Amygdala (tissue), 56 donors: ENCODE results near the gene FCRL4.

Source experiments
- DNase-seq, 56 donors: peaks; one replicate each; lab custom pipeline; 2025; lab: John Stamatoyannopoulos, UW

FCRL4 gene

DNA sequence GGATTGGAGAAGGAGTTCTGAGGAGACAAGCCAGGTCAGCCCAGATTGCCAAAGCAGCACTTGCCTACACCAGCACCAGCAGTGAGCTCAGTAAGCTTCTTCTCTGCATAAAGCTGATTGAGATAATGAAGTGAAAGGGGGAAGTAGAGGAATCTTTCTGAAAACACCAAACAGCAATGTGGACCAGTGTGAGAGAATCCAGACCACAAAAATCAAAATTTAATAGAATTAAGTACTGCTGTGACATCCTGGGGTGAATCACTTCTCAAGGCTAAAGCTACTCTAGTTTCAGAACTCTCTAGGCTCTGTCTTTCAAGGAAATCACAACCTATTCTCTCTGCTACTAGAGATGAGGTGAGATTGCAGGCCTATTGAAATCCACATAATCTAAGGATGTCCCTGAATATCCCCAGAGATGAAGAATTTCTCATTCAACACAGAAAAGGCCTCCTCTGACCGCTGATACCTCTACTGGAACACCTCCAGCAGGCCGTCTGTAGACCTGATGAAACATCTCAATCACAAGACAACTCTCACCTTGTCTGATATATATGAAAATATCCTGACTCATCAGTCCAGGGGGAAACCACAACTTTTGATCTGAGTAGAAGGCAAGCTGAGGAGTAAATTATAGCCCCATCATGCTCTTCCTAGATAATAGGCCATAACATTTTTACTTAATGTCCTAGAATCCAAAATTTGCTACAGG is at the start of gene FCRL4:
FCRL4 (minus strand) TSS at position 127 of the 709 bp plus-strand sequence. CDS start 141 bp downstream, outside the sequence.
- no peak for DNase-seq

DNA sequence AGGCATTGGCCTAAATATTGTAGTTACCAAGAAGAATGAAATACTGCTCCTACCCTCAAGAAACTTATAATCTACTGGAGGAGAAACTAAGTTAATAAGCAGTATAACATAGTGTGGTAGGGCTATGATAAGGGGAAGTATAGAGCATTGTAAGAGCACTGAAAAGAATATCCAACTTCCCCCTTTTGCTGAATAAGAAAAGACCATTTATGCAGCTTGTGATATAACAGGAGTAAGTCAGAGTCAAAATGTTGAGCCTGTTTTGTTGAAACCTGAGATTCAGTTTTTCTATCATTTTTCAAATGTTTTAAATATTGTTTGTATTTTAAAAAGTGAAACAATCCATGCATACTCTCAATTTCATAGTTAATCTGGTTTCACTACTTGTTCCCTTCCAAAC is 48.3 kb upstream of the FCRL4 start:
- DNase-seq: no peak

DNA sequence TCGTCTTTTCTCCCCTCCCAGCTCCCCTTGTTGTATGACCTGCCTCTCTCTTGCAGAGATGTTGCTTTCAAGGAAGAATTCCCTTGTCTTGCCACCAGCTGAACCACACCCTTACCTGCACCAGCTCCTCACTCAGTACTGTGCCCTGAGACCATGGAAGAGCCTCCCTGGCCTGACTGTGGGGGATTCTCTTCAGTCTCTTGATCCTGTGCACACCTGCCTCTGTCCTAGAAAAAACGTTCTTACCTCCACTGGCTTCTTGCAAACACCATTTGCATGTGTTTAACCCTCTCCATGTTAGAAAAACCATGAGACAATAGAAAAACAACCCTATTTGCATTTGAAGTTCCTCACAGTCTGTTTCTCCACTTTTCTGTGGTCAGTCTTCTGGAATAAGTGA is 43.3 kb upstream of the FCRL4 start:
- DNase-seq: no peak

DNA sequence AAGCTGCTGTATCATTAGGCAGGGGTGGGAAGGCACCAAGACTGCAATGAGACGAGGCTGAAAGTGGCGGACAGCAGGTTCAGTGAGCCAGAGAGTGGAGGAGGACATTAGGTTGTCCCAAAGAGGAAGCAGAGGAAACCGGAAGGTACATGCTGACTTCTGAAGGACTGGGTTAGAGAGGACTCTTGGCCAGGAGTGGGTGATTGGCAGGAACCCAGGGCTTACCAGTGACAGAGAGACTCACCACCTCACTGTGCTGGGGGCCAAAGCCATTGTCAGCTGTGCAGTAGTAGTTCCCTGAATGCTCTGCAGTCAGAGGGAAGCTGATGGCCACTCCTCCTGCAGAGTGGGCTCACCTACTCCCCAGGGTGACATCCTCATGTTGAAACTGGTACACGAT is 41.9 kb upstream of the FCRL4 start:
- no peak for DNase-seq

DNA sequence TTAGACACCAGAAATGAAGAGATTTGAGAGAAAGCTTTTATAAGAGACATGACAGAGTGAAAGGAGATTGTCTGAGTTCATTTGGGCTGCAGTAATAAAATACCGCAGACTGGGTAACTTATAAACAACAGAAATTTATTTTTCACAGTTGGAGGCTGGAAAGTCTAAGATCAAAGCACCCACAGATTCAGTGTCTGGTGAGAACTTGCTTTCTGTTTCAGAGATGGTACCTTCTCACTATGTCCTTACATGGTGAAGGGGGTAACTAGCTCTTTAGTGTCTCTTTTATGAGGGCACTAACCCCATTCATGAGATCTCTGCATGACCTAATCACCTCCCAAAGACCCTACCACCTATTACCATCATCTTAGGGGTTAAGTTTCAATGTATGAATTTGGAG is 30.9 kb upstream of the FCRL4 start:
- DNase-seq: no peak

DNA sequence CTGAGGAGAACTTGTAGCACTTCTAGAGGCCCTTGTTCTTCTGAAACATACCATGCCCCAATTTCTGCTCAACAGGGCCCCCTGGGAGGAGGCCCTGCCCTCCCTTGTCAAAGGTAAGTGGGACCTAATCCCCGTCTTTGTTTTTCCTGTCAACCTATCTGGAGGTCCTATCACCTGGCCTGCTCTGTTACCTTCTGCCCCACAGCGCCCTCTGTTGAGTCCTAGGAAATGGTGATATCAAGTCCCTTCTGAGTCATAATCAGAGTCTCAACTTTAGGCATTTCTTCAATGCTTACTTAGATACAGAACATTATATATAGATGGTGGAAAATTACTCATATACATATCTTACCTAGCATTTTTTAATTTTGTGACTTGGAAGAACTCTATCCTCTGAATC is 28.2 kb upstream of the FCRL4 start:
- no peak for DNase-seq

DNA sequence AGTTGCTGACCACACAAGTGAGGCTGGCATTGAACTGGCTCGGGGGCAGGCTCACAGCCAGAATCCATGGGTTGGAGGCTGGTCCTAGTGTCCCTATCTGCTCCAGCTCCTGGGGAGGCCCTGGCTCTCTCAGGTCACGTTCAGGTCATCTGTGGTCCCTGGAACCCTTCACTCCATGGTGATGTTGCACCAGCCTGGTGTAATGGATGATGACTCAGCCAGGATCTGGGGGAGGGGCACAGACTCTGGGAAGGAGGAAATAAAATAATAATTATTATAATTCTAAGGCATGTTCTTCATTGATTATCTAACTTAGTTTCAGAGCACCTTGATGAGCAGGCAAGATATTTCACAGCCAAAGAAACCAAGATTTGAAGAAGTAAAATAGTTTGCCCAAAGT is 26.6 kb upstream of the FCRL4 start:
- DNase-seq: no peak

DNA sequence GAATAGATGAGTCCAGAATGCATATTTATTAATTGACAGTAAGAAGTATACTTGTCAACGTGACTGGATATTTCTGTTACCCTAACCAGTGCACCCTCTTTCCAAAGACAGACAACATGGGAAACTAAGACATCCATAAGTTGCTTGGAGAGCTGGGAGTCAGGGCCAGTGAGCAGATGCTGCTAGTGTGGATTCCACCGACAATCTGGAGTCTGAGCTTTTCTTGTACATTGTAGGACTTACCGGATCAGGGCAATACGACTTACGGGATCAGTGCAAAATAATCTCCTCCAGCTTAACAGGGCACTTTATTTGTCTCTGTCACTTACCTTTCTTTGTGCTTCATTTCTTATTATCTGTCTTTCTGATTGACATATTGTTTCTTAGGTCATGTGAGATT is 24.6 kb upstream of the FCRL4 start:
- no peak for DNase-seq

DNA sequence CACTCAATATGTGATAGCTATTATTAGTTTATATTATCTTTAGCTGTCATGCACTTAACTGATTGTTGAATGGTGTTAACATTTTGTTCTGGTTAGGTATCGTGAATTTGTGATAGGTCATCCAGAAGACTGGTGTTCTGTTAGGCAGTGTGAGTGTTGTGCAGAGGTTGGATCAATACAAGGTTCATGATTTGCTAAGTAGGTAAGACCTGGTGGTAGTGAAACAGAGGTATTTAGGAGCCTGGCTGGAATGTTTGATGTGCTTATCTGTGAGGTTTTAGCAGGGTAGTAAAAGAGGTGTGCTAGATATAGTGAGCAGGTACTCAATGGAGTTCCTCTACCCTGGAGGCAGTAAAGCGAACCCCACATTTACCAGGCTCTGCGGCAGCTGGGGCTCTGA is 20.3 kb upstream of the FCRL4 start:
- DNase-seq: no peak

DNA sequence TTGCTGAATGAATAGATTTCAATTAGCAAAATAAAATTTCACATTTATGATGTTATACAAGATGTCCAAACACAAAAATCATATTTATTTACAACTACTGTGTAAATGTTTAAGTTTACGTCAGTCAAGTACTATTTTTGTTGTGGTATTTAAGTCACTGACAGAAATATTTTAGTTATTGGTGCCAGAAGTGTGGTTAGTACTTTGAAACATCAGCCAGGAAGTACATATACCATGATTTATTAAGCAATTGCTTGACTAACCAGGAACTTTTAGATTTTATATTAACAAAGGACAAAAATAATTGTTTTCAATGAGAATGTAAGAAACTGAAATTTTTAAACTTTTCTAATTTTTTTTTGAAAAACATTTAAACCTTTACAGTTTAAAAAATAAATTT is 2.4 kb upstream of the FCRL4 start:
- no peak for DNase-seq

DNA sequence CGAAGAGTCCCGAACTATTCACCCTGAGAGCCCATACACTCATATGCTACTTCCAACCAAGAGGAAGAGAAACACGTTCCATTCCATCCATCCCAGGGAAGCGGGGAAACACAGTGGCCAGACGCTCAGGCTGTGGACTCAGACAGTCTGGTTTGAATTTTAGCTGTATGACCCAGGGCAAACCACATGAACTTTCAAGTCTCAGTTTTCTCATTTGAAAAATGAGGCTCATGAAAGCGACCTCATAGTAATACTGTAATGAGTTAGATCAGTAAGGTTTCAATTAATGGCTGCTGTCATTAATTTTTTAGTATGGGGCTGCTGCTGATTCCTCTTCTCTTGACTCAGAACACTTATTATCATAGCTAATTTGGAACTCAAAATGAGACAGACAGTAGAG is 1.5 kb downstream of the FCRL4 start:
- DNase-seq: no peak

DNA sequence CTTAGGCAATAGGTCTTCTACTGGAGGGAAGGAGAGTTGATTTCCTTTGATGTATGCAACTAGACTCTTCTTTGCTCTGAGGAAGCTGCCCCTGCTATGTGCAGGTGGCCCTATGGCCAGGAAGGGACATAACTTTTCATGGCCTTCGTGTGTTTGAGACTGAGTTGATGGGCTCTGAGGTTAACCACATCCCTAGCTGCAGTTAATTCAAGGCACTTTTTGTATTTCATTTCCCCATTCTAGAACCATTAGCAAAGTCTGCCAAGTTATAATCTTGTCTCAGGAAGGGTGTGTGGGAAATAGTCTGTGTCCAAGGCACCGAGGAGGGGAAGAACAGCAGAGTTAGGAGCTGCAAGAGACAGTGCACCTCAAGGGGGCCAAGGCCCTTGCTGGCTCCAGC is 2.5 kb downstream of the FCRL4 start:
- no peak for DNase-seq

DNA sequence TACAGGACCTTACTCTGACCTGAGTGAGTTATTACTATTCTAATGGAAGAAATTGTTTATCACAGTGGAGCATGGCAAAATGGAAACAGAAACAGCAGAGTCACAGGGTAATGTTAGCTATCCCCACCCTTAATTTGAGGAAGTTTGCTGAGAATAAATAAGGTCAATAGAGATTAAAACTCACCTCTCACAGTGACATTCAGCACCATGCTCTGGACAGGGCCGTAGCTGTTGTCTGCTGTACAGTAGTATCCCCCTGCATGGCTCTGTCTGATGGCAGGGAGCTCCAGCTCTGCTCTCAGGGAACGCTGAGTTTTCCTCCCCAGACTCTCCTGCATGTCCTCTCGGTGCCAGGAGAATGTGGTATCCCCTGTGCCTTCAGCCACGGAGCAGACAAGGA is 11.9 kb downstream of the FCRL4 start:
- DNase-seq: no peak

DNA sequence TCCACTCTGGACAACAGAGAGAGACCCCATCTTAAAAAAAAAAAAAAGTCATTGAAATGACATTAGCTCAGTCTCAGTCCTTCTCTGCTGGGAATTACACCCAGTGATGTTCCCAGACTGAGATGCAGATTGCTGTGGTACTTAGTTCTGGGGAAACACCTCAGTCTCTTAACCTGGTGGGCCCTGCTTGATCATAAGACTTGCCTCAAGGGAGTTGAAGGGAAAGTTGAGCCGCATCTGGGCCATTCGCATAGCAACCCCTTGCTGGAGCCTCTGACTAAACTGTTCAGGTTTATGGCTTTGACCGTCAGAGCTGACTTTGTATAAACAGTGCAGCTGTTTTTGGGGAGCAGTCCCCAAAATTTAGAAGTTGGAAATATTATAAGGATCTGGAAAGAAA is 13.4 kb downstream of the FCRL4 start:
- no peak for DNase-seq

DNA sequence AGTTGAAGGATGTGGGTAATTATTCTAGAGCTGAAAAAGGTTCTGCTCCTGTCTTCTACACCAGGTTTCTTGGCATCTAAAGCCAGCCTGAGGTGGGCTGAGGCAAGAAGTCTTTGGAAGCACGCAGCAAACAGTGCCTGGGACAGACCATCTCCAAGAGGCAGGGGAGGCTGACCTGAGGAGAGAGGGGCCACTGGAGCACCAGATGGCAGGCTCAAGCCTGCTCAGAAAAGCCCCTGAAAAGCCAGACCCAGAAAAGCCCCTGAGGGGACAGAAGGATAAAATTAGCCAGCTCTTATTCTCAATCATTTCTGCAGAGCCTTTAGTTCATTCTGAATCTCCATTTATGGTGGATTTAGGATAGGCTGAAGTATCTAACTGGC is 17.1 kb downstream of the FCRL4 start:
- DNase-seq: no peak

DNA sequence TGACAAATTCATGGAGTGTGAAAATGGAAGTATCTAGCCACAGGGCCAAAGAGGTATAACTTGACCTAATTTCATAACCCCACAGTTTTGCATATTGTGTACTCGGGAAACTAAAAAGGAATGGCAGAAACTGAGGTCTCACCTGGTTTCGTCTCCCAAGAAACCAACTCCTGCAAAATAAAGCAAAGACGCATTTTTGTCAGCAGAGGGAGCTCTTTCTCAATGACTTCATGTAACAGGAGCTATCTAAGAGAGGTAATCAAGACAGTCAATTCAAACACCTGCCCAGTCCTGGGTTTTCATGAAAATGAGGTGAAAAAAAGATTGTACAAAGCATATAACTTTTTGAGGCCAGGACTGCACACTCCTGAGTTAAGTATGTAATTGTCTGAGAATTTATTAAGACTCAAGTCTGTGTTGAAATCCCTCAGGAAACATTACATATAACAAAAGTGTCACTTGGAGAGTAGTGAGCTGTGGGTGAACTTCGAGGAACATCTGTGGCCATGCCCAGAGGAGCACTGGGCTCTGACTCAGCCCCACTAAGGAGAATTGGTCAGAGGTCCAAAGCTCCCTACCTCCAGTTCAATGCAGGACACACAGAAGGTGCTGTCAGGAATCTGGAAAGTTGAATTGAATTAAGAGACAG is 17.6 kb downstream of the FCRL4 start:
- peak in 6 of 56 donors; percentile 1 to 50 (median 8) for DNase-seq

DNA sequence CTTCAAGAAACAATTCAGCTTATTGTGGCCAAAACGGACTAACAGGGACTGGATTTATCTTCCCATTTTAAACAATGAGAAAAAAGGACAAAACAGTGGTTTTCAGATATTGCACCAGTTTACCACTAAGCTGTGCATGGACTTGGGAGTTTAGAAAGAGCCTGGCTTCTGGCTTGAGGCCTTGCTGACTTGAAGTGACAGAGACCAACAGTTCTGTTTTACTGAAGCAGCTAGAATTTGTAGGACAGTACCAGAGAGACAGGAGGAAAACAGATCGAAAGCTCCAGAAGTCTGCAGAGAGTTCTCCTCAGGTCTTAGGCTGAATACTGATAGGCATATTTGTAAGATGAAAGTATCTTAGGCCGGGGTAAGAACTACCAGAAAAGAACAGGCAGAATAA is 20.5 kb downstream of the FCRL4 start:
- DNase-seq: no peak

DNA sequence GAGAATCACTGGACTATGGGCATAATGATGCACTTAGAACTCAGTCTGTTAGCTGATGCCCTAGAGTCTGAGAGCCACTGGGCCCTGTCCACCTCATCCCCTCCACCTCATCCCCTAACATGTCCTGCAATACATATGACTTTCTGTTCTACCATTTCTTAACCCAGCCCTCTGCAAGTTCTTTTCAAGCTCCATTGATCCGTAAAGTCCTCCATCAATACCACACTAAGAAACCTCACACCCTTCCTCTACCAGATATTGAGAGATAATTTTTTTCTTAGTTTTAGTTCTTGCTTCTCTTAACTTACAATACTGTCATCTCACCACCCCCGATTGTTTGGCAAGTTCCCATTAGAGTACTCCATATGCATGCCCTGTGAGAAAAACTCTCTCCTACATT is 22.1 kb downstream of the FCRL4 start:
- DNase-seq: no peak

DNA sequence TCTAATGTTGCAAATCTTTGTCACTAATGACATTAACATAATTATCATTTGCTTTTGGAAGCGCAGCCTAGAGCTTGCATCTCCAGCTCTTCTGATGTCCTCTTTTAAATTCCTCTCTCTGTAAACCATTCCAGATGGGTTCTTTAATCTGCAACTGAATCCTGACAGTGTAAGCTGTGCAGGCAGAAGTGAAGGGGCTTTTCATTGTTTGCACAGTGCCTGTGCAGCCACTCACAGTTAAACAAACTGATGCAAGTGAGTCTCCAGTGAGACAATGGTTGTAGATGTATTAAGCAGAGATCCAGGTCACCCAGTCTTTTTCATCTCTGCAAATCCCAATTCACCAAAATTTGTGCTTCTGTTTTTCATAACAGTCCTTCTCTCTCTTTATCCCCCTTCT is 23.0 kb downstream of the FCRL4 start:
- no peak for DNase-seq

DNA sequence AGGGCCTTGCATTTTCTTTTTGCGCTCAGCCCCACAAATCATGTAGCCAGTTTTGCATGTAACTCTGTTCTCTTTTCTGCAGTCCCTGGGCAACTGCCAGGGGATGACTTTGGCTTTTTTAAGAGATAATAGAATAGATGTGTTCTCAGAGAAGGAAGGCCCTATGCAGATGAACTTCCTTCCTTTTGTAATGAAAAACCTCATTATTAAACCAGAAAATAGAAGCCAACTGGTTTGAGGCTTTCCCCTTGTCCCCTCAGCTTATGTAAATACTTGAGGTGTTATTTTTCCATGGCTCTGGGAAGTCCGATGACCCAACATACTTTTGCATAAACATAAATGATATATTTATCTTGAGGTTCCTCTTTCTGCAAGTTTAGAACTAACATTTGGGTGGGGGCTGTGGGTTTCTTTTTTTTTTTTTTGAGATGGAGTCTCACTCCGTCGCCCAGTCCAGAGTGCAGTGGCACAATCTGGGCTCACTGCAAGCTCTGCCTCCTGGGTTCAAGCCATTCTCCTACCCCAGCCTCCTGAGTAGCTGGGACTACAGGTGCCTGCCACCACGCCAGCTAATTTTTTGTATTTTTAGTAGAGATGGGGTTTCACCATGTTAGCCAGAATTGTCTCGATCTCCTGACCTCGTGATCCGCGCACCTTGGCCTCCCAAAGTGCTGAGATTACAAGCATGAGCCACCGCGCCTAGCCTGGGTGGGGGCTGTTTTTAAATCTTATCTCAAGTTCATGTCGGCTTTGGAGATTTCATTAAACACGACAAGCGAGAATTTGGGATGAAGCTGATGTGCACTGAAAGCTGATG is 31.2 kb downstream of the FCRL4 start:
- no peak for DNase-seq

DNA sequence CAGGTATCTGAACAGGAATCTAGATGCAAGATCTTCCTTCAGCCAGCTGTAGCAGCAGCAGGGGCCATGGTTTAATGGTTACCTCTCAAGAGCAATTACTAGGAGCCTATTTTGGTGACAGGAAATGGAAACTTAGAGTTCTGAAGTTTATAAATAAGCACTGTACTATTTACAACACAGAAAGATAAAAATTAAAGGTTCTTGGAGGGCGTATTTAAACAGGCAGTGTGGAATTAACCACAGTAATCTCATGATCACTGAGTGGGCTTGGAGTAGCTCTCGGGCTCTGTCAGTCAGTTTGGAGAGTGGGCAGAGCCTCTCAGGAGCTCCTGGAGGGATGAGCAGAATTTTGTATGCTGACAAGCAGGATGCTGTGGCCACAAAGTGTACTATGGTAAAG is 35.4 kb downstream of the FCRL4 start:
- DNase-seq: no peak

DNA sequence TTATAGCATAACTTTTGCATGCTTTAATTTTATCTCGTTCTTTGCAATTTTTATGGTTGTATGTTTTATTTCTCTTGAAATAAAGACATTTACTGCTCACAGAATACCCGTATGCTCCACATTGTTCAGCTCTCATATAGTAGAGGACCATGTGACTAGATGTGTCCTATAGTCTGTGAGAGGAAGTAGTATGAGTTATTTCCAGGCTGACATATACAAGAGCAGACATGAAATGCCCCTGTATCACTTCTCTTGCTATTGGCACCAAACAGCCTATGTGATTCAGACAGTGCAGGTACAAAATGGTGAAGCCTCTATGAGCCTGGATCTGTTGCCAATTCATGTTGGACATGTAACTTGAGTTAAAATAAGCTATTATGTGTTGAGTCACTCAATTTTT is 39.8 kb downstream of the FCRL4 start:
- DNase-seq: no peak
